Measurements from ENCODE around the gene PPP3R2.
"Not testable (repeated sequence)": the region's sequence is repeated elsewhere in the genome, so short reads cannot be mapped to it uniquely, and the experiment has no call there.

PPP3R2 gene

GRCh38 chr9:101594796-101595195 is at the start of gene PPP3R2:
PPP3R2 (minus strand) TSS chr9:101594969; CDS start chr9:101594921, 48 bp downstream.
- DNase-seq = no peak

GRCh38 chr9:101639785-101640665 is 45.3 kb upstream of the PPP3R2 start:
- no peak for DNase-seq

- DNase-seq = no peak
Measured at GRCh38 chr9:101639311-101639710, 44.5 kb upstream of the PPP3R2 start.

GRCh38 chr9:101636247-101636646 is 41.5 kb upstream of the PPP3R2 start:
- DNase-seq = no peak

- no peak for DNase-seq
Measured at GRCh38 chr9:101635473-101635872, 40.7 kb upstream of the PPP3R2 start.

GRCh38 chr9:101634741-101635409 is 40.1 kb upstream of the PPP3R2 start:
- no peak for DNase-seq

GRCh38 chr9:101632611-101633010 is 37.8 kb upstream of the PPP3R2 start:
- DNase-seq = no peak

GRCh38 chr9:101631892-101632291 is 37.1 kb upstream of the PPP3R2 start:
- DNase-seq = no peak

- no peak for DNase-seq
Measured at GRCh38 chr9:101629636-101630035, 34.9 kb upstream of the PPP3R2 start.

GRCh38 chr9:101628173-101628572 is 33.4 kb upstream of the PPP3R2 start:
- no peak for DNase-seq

- no peak for DNase-seq
Measured at GRCh38 chr9:101626295-101626694, 31.5 kb upstream of the PPP3R2 start.

- DNase-seq = no peak
Measured at GRCh38 chr9:101625876-101626275, 31.1 kb upstream of the PPP3R2 start.

- DNase-seq = no peak
Measured at GRCh38 chr9:101620452-101620851, 25.7 kb upstream of the PPP3R2 start.

- DNase-seq = no peak
Measured at GRCh38 chr9:101618698-101619097, 23.9 kb upstream of the PPP3R2 start.

GRCh38 chr9:101605547-101605946 is 10.8 kb upstream of the PPP3R2 start:
- DNase-seq = no peak

GRCh38 chr9:101604296-101604695 is 9.5 kb upstream of the PPP3R2 start:
- DNase-seq = no peak

- no peak for DNase-seq
Measured at GRCh38 chr9:101601904-101602765, 7.4 kb upstream of the PPP3R2 start.

GRCh38 chr9:101593345-101593744 is 1.4 kb downstream of the PPP3R2 start:
- DNase-seq = no peak

GRCh38 chr9:101592788-101593187 is 2.0 kb downstream of the PPP3R2 start:
- no peak for DNase-seq

- no peak for DNase-seq
Measured at GRCh38 chr9:101591787-101592446, 2.9 kb downstream of the PPP3R2 start.

- DNase-seq = no peak
Measured at GRCh38 chr9:101590901-101591300, 3.9 kb downstream of the PPP3R2 start.

- not testable (repeated sequence) for DNase-seq
Measured at GRCh38 chr9:101590074-101590473, 4.7 kb downstream of the PPP3R2 start.
